Ascending aorta (tissue), 2 donors: ENCODE data around the gene MUC2. TPM values are rescaled to one million over a fixed set of nuclear protein-coding genes. Genes with fewer than 3 reads are reported as not detected.

Experiments
- DNase-seq, 2 donors: peaks; one replicate each; pipeline ENCODE4 v3.0.0-alpha.2; 2019; ENCODE audit warnings: low spot score in 2 of 2
- H3K27ac ChIP-seq, 2 donors: fragments of 200-600 bp; sonication (generic); one replicate each; pipeline ENCODE4 v1.5.1; 2016 to 2017; ENCODE audit warnings: mild to moderate bottlenecking in 1 of 2
- H3K27me3 ChIP-seq: fragments of 200-600 bp; sonication (generic); one replicate; pipeline ENCODE4 v1.5.1; 2017
- H3K36me3 ChIP-seq, 2 donors: fragments of 200-600 bp; sonication (generic); one replicate each; pipeline ENCODE4 v1.5.1; 2016
- H3K4me1 ChIP-seq, 2 donors: fragments of 200-600 bp; sonication (generic); one replicate each; pipeline ENCODE4 v1.5.1; 2016 to 2017; ENCODE audit warnings: mild to moderate bottlenecking in 1 of 2
- H3K4me3 ChIP-seq, 2 donors: fragments of 200-600 bp; sonication (generic); one replicate each; pipeline ENCODE4 v1.5.1; 2016 to 2017; ENCODE audit warnings: mild to moderate bottlenecking in 1 of 2
- H3K9me3 ChIP-seq, 2 donors: fragments of 200-600 bp; sonication (generic); one replicate each; pipeline ENCODE4 v1.5.1; 2016
- intact Hi-C: fragments of 100-400 bp; cut with DNase I; formaldehyde crosslinking; loops from one replicate; pipeline ENCODE4 v1.15.1; 2023
- total RNA-seq: library from RNA; depleted of rRNA; stranded (reverse); fragments of >200 nt; gene quantifications from one replicate; pipeline ENCODE4 v1.1.0, GENCODE V29; 2016
- TF ChIP-seq, protein P1 (sequence below), 3 experiments: fragments of 200-600 bp in 2 of 3; fragments of 450-650 bp in 1 of 3; sonication (generic) in 2 of 3; IDR thresholded peaks; one replicate each; pipeline ENCODE4 v1.5.1; 2016 to 2019; ENCODE audit warnings: antibody characterized with exemption in 3 of 3, mild to moderate bottlenecking in 1 of 3, moderate library complexity in 1 of 3

MUC2 gene
- total RNA-seq, 1 donor from 2014 or later = 0.11 TPM

DNA sequence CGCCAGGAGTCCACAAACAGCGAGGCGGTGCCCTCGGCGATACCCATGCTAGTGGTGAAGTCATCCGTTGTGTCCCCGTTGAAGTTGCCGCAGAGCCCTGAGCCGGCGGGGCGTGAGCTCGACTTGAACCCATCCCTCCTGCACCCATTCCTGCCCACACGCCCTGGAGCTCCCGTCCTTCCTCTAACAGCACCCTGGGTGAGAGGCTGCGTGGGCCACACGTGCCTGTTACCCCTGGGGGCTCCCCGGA, 46.5 kb upstream of the MUC2 start:
- intact Hi-C loops = no loop called here
- Histone ChIP-seq H3K36me3 (no peaks in the 10 kb centered on the region), H3K27ac (no peak overlapping the region), H3K4me3 (no peak overlapping the region), H3K9me3 (no peaks in the 10 kb centered on the region), H3K27me3 (no peaks in the 10 kb centered on the region), H3K4me1 (no peaks in the 10 kb centered on the region)
- TF ChIP-seq, protein P1, sequence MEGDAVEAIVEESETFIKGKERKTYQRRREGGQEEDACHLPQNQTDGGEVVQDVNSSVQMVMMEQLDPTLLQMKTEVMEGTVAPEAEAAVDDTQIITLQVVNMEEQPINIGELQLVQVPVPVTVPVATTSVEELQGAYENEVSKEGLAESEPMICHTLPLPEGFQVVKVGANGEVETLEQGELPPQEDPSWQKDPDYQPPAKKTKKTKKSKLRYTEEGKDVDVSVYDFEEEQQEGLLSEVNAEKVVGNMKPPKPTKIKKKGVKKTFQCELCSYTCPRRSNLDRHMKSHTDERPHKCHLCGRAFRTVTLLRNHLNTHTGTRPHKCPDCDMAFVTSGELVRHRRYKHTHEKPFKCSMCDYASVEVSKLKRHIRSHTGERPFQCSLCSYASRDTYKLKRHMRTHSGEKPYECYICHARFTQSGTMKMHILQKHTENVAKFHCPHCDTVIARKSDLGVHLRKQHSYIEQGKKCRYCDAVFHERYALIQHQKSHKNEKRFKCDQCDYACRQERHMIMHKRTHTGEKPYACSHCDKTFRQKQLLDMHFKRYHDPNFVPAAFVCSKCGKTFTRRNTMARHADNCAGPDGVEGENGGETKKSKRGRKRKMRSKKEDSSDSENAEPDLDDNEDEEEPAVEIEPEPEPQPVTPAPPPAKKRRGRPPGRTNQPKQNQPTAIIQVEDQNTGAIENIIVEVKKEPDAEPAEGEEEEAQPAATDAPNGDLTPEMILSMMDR (IDR thresholded peaks at IDR 0.05) = no peak
- no peak for DNase-seq

DNA sequence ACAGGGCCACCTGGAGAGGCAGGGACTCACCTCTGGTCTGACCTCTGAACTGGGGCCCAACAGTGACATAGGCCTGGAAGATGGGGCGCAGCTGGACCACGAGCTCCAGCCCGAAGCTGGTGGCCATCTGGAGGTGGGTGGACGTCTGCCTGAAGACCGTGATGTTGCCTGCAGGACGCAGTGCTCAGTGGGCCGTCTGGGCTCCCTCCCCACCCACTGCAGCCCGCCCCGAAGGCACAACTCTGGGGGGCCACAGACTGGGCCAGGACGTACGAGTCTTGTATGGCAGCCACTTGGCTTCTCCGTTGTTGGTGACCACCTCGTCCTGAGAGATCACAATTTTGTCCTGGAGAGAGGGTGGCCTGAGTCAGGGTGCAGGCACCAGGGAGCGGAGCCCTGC, 46.1 kb upstream of the MUC2 start:
- no peaks in the 10 kb centered on the region for H3K36me3 ChIP-seq
- TF ChIP-seq, protein P1 (IDR thresholded peaks at IDR 0.05) = no peak
- H3K4me1 ChIP-seq = no peaks in the 10 kb centered on the region
- no peak overlapping the region for H3K4me3 ChIP-seq
- DNase-seq = no peak
- intact Hi-C loops = no loop called here
- H3K27me3 ChIP-seq = no peaks in the 10 kb centered on the region
- no peaks in the 10 kb centered on the region for H3K9me3 ChIP-seq
- no peak overlapping the region for H3K27ac ChIP-seq

DNA sequence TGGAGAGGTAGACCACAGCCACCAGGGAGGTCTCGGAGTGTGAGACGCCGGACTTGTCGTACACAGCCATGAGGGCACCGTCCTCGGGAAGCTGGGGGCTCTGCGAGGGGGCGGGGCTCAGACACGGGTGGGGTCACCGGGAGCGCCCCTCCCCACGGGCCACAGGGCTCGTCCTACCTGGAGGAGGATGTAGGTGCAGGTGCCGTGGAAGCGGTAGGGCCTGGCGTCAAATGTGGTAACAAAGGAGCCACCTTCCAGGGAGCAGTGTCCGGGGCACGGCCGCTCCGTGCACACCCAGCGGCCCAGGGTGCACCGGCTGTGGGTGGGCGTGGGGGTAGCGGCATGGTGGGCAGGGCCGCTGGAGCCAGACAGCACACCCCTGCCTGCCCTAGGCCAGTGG, 45.6 kb upstream of the MUC2 start:
- intact Hi-C loops = no loop called here

DNA sequence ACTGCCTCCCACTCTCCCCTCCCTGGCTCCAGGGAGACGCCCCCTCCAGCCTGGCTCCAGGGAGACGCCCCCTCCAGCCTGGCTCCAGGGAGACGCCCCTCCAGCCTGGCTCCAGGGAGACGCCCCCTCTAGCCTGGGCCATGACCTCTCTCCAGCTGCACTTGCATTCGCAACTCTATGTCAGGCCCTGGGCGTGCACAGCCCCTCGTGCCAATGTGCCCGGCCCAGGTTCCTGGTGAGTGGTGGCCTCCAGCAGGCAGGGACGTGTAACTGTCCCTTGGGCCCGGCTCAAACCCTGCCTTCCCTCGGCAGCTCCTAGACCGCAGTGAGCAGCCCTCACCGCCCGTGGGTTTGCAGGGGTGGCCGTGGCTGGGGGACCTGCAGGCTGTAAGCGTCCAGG, 45.0 kb upstream of the MUC2 start:
- peaks cover 5 to 6% of the 10 kb centered on the region in 2 donors for H3K4me1 ChIP-seq
- TF ChIP-seq, protein P1 (IDR thresholded peaks at IDR 0.05) = no peak
- H3K4me3 ChIP-seq = no peak overlapping the region
- no peaks in the 10 kb centered on the region for H3K27me3 ChIP-seq
- no peak overlapping the region for H3K27ac ChIP-seq
- H3K9me3 ChIP-seq = no peaks in the 10 kb centered on the region
- DNase-seq = no peak
- intact Hi-C loops = no loop called here
- H3K36me3 ChIP-seq = no peaks in the 10 kb centered on the region

More for the DNA sequence above, 45.6 kb upstream of the MUC2 start:
- H3K9me3 ChIP-seq = no peaks in the 10 kb centered on the region
- no peak overlapping the region for H3K4me3 ChIP-seq
- no peak for DNase-seq
- no peak overlapping the region for H3K27ac ChIP-seq
- TF ChIP-seq, protein P1 (IDR thresholded peaks at IDR 0.05) = no peak
- no peaks in the 10 kb centered on the region for H3K36me3 ChIP-seq
- H3K27me3 ChIP-seq = no peaks in the 10 kb centered on the region
- peaks cover 0 to 1% of the 10 kb centered on the region in 2 donors for H3K4me1 ChIP-seq

DNA sequence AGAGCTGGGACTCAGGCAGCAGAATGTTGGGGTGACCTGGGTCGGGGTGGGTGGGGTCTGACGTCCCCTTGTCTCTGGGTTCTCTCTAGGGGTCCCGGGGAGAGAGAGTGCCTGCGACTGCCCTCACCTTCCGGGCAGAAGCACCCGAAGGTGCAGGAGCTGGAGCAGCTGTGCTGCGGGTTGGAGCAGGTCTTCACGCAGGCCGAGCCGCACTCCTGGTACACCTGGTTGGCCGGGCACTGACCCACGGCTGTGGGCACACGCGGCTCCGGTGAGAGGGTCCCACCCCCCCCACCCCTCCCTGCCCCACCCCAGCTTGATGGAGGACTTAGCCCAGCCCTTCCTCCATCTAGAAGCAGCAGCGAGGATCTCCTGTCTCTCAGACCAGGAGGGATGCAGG, 44.6 kb upstream of the MUC2 start:
- Histone ChIP-seq H3K27me3 (no peaks in the 10 kb centered on the region), H3K27ac (no peak overlapping the region), H3K4me3 (no peak overlapping the region), H3K36me3 (no peaks in the 10 kb centered on the region), H3K4me1 (peaks cover 8 to 10% of the 10 kb centered on the region in 2 donors), H3K9me3 (no peaks in the 10 kb centered on the region)
- DNase-seq = no peak
- intact Hi-C loops = no loop called here
- TF ChIP-seq, protein P1 (IDR thresholded peaks at IDR 0.05) = no peak

DNA sequence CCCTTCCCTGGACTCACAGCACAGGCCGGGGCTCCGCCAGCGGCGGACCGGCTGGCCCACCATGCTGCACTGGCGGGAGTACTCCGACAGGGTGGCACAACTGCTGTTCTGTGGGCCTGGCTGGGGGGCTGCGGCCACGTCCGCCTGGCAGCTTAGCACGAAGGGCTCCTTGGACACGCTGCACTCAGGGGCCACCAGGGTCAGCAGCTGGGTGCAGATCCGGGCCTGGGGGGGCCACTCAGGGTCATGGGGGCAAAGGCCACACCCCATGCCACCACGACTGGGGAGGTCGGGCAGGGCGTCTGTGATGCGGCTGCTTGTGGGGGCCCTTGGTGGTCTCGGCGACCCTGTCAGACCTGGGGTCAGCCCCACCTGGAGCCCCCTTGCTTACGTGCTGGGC, 44.1 kb upstream of the MUC2 start:
- no peak overlapping the region for H3K4me3 ChIP-seq
- H3K27me3 ChIP-seq = no peaks in the 10 kb centered on the region
- intact Hi-C loops = no loop called here

More for the DNA sequence above, 44.1 kb upstream of the MUC2 start:
- no peaks in the 10 kb centered on the region for H3K36me3 ChIP-seq
- no peak overlapping the region for H3K27ac ChIP-seq
- no peaks in the 10 kb centered on the region for H3K9me3 ChIP-seq
- H3K4me1 ChIP-seq = peaks cover 8 to 10% of the 10 kb centered on the region in 2 donors
- no peak for DNase-seq
- TF ChIP-seq, protein P1 (IDR thresholded peaks at IDR 0.05) = no peak
